ENCODE results near the gene COL25A1. TPM values are rescaled to one million over a fixed set of nuclear protein-coding genes. Genes with fewer than 3 reads are reported as not detected.

The COL25A1 gene
- total and polyA plus RNA-seq, 2 experiments from 2014 or later = 0.28 to 1.9 TPM

GRCh38 chr4:108830509-108831244 is 471.8 kb downstream of the COL25A1 start:
- H3K9me2 ChIP-seq (replicated peaks; ENCODE audit: insufficient read depth) = no peaks in the 10 kb centered on the region
- WGBS (ENCODE audit: low lambda C conversion rate, missing lambda C conversion rate) = 47% methylated on average over 4 of the region's 4 CpGs
- H3K27me3 ChIP-seq = peaks cover 8% of the 10 kb centered on the region
- no peak overlapping the region for H2AFZ ChIP-seq
- H3K9me3 ChIP-seq (ENCODE audit: low read depth) = no peaks in the 10 kb centered on the region
- TF ChIP-seq EZH2 (IDR thresholded peaks at IDR 0.05; ENCODE audit: borderline replicate concordance) = no peak
- no peak for TF ChIP-seq EZH2phosphoT487 (IDR thresholded peaks at IDR 0.05; ENCODE audit: low read depth, severe bottlenecking, unreplicated experiment)
- TF ChIP-seq, protein P1, sequence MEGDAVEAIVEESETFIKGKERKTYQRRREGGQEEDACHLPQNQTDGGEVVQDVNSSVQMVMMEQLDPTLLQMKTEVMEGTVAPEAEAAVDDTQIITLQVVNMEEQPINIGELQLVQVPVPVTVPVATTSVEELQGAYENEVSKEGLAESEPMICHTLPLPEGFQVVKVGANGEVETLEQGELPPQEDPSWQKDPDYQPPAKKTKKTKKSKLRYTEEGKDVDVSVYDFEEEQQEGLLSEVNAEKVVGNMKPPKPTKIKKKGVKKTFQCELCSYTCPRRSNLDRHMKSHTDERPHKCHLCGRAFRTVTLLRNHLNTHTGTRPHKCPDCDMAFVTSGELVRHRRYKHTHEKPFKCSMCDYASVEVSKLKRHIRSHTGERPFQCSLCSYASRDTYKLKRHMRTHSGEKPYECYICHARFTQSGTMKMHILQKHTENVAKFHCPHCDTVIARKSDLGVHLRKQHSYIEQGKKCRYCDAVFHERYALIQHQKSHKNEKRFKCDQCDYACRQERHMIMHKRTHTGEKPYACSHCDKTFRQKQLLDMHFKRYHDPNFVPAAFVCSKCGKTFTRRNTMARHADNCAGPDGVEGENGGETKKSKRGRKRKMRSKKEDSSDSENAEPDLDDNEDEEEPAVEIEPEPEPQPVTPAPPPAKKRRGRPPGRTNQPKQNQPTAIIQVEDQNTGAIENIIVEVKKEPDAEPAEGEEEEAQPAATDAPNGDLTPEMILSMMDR (IDR thresholded peaks at IDR 0.05; ENCODE audit: poor library complexity) = no peak
- no peak overlapping the region for H3K4me3 ChIP-seq
- DNase-seq (ENCODE audit: low spot score) = peak; percentile 53
- no peaks in the 10 kb centered on the region for H3K36me3 ChIP-seq (replicated peaks; ENCODE audit: insufficient read depth, low read depth)
- no peak overlapping the region for H3K27ac ChIP-seq
- no peak overlapping the region for H3K4me2 ChIP-seq
- H3K79me2 ChIP-seq = no peaks in the 10 kb centered on the region
- no peaks in the 10 kb centered on the region for H3K4me1 ChIP-seq (ENCODE audit: insufficient read depth)
- H4K20me1 ChIP-seq (ENCODE audit: insufficient read depth, poor library complexity, severe bottlenecking) = no peaks in the 10 kb centered on the region

- Histone ChIP-seq H3K4me3 (no peak overlapping the region), H3K9me2 (replicated peaks; ENCODE audit: insufficient read depth) (no peaks in the 10 kb centered on the region), H3K4me2 (no peak overlapping the region)
These were observed 472.4 kb downstream of the COL25A1 start for GRCh38 chr4:108829966-108830492.

DNA sequence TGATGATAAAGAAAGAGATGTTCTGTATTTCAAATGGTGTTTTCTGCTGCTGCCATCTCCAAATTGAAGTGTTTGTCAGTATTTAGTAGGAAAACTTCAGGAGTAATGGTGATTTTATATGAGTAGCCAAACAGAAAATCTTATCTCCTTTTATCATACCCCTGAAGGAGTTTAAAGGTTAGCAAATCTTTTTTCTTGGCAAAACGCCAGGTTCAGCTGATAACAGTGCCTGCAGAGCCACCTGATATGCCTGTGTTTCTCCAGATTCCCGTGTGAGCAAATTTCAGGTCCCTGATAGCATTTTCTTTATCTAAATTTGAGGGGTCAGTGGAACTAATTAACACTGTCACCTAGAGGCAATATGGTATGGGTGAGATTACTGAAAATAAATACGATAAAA is 473.8 kb downstream of the COL25A1 start:
- Histone ChIP-seq H3K4me1 (ENCODE audit: insufficient read depth) (no peaks in the 10 kb centered on the region), H3K79me2 (no peaks in the 10 kb centered on the region), H3K4me3 (no peak overlapping the region), H4K20me1 (ENCODE audit: insufficient read depth, poor library complexity, severe bottlenecking) (no peaks in the 10 kb centered on the region), H3K4me2 (no peak overlapping the region), H3K27ac (no peak overlapping the region), H3K9me3 (ENCODE audit: low read depth) (no peaks in the 10 kb centered on the region), H2AFZ (no peak overlapping the region), H3K27me3 (peaks cover 15% of the 10 kb centered on the region), H3K9me2 (replicated peaks; ENCODE audit: insufficient read depth) (no peaks in the 10 kb centered on the region), H3K36me3 (replicated peaks; ENCODE audit: insufficient read depth, low read depth) (no peaks in the 10 kb centered on the region)
- TF ChIP-seq, protein P1 (IDR thresholded peaks at IDR 0.05; ENCODE audit: poor library complexity) = no peak
- no peak for TF ChIP-seq EZH2 (IDR thresholded peaks at IDR 0.05; ENCODE audit: borderline replicate concordance)
- no peak for TF ChIP-seq EZH2phosphoT487 (IDR thresholded peaks at IDR 0.05; ENCODE audit: low read depth, severe bottlenecking, unreplicated experiment)
- peak; percentile 75 for DNase-seq (ENCODE audit: low spot score)
- 18% methylated on average over 3 of the region's 3 CpGs for WGBS (ENCODE audit: low lambda C conversion rate, missing lambda C conversion rate)

More at GRCh38 chr4:108829966-108830492, 472.4 kb downstream of the COL25A1 start:
- 91% methylated on average over 4 of the region's 4 CpGs for WGBS (ENCODE audit: low lambda C conversion rate, missing lambda C conversion rate)
- Histone ChIP-seq H3K27ac (no peak overlapping the region), H3K79me2 (no peaks in the 10 kb centered on the region), H3K9me3 (ENCODE audit: low read depth) (no peaks in the 10 kb centered on the region), H4K20me1 (ENCODE audit: insufficient read depth, poor library complexity, severe bottlenecking) (no peaks in the 10 kb centered on the region), H2AFZ (no peak overlapping the region), H3K36me3 (replicated peaks; ENCODE audit: insufficient read depth, low read depth) (no peaks in the 10 kb centered on the region), H3K4me1 (ENCODE audit: insufficient read depth) (no peaks in the 10 kb centered on the region), H3K27me3 (peaks cover 8% of the 10 kb centered on the region)
- TF ChIP-seq EZH2phosphoT487 (IDR thresholded peaks at IDR 0.05; ENCODE audit: low read depth, severe bottlenecking, unreplicated experiment) (no peak), EZH2 (IDR thresholded peaks at IDR 0.05; ENCODE audit: borderline replicate concordance) (no peak)
- TF ChIP-seq, protein P1 (IDR thresholded peaks at IDR 0.05; ENCODE audit: poor library complexity) = no peak
- DNase-seq (ENCODE audit: low spot score) = no peak

Measured in hepatocyte (in vitro differentiated cells).